COLO668 (cell line): ENCODE data around the gene TBCE.
"Not testable (repeated sequence)": the region's sequence is repeated elsewhere in the genome, so short reads cannot be mapped to it uniquely, and the experiment has no call there.

Experiments
- DNase-seq: peaks from one replicate; lab custom pipeline; 2025; ENCODE audit not compliant: unreplicated experiment; lab: John Stamatoyannopoulos, UW

TBCE gene

GRCh38 chr1:235351441-235351840 is 15.8 kb upstream of the TBCE start:
- no peak for DNase-seq

GRCh38 chr1:235351898-235352297 is 15.3 kb upstream of the TBCE start:
- no peak for DNase-seq

- peak; percentile 30 for DNase-seq
Measured at GRCh38 chr1:235357485-235358373, 9.5 kb upstream of the TBCE start.

- DNase-seq, result no peak
Measured at GRCh38 chr1:235358899-235359298, 8.3 kb upstream of the TBCE start.

GRCh38 chr1:235364189-235364588 is 3.0 kb upstream of the TBCE start:
- DNase-seq, result not testable (repeated sequence)

- DNase-seq, result no peak
Measured at GRCh38 chr1:235366286-235366685, 941 bp upstream of the TBCE start.

GRCh38 chr1:235368428-235368827 is 1.2 kb downstream of the TBCE start:
- DNase-seq, result no peak

GRCh38 chr1:235369802-235370201 is 2.6 kb downstream of the TBCE start:
- no peak for DNase-seq

GRCh38 chr1:235375919-235376605 is 8.8 kb downstream of the TBCE start:
- DNase-seq, result no peak

- not testable (repeated sequence) for DNase-seq
Measured at GRCh38 chr1:235378134-235378735, 11.0 kb downstream of the TBCE start.

GRCh38 chr1:235381955-235382739 is 14.9 kb downstream of the TBCE start:
- DNase-seq, result not testable (repeated sequence)

- DNase-seq, result not testable (repeated sequence)
Measured at GRCh38 chr1:235385633-235386032, 18.4 kb downstream of the TBCE start.

GRCh38 chr1:235391874-235392273 is 24.6 kb downstream of the TBCE start:
- no peak for DNase-seq

GRCh38 chr1:235397733-235398132 is 30.5 kb downstream of the TBCE start:
- DNase-seq, result no peak

GRCh38 chr1:235399661-235400060 is 32.4 kb downstream of the TBCE start:
- DNase-seq, result no peak

GRCh38 chr1:235401251-235401650 is 34.0 kb downstream of the TBCE start:
- no peak for DNase-seq

- DNase-seq, result no peak
Measured at GRCh38 chr1:235402457-235403200, 35.4 kb downstream of the TBCE start.

- DNase-seq, result no peak
Measured at GRCh38 chr1:235403593-235403992, 36.4 kb downstream of the TBCE start.

- DNase-seq, result no peak
Measured at GRCh38 chr1:235404190-235404589, 37.0 kb downstream of the TBCE start.

- DNase-seq, result no peak
Measured at GRCh38 chr1:235407419-235407818, 40.2 kb downstream of the TBCE start.
